HepG2 (cell line): ENCODE data around the gene DHX8. TPM values are rescaled to one million over a fixed set of nuclear protein-coding genes. Genes with fewer than 3 reads are reported as not detected.

Experiments used
- CCAR2 ChIP-seq: fragments of 200-400 bp; formaldehyde crosslinking; optimal IDR thresholded peaks from 2 replicates; pipeline ENCODE3; 2018; ENCODE audit warnings: low read depth, mild to moderate bottlenecking, low read length, moderate library complexity
- CHCHD3 ChIP-seq: sonication (generic); formaldehyde crosslinking; IDR thresholded peaks from 2 replicates; pipeline ENCODE4 v1.8.0; 2022; ENCODE audit warnings: mild to moderate bottlenecking, missing genetic modification reagents, moderate library complexity
- EHMT2 ChIP-seq: fragments of 200-600 bp; sonication (generic); IDR thresholded peaks from 2 replicates; pipeline ENCODE4 v1.7.0; 2017; ENCODE audit warnings: antibody characterized with exemption, low read depth, low read length, borderline replicate concordance
- FOXO1 ChIP-seq: sonication (generic); formaldehyde crosslinking; IDR thresholded peaks from 2 replicates; pipeline ENCODE4 v1.4.0; 2020; ENCODE audit warnings: missing genetic modification reagents
- GLI4 ChIP-seq: sonication (generic); formaldehyde crosslinking; IDR thresholded peaks from 2 replicates; pipeline ENCODE4 v1.5.1; 2020; ENCODE audit warnings: missing genetic modification reagents, mild to moderate bottlenecking, moderate library complexity, borderline replicate concordance
- HNF4G ChIP-seq, 2 experiments: sonication (generic) in 1 of 2; formaldehyde crosslinking in 1 of 2; IDR thresholded peaks; 2 replicates each; pipeline versions ENCODE4 v1.4.0 to v1.6.1; 2011 to 2020; ENCODE audit warnings: borderline replicate concordance in 2 of 2, low read depth in 2 of 2, mild to moderate bottlenecking in 2 of 2, low read length in 1 of 2, missing genetic modification reagents in 1 of 2, moderate library complexity in 1 of 2
- KMT2A ChIP-seq: sonication (generic); formaldehyde crosslinking; IDR thresholded peaks from 2 replicates; pipeline ENCODE4 v1.4.0; 2020; ENCODE audit warnings: missing genetic modification reagents
- MEF2D ChIP-seq: sonication (generic); formaldehyde crosslinking; IDR thresholded peaks from 2 replicates; pipeline ENCODE4 v1.5.1; 2020; ENCODE audit warnings: mild to moderate bottlenecking, missing genetic modification reagents
- MXD4 ChIP-seq: IDR thresholded peaks from 2 replicates; pipeline ENCODE4 v1.6.1; 2016; ENCODE audit warnings: mild to moderate bottlenecking, missing biosample characterization, missing genetic modification reagents
- NR3C1 ChIP-seq: sonication (generic); formaldehyde crosslinking; IDR thresholded peaks from 2 replicates; pipeline ENCODE4 v1.4.0; 2020; ENCODE audit warnings: missing genetic modification reagents
- REPIN1 ChIP-seq: sonication (generic); formaldehyde crosslinking; IDR thresholded peaks from 2 replicates; pipeline ENCODE4 v1.8.0; 2022; ENCODE audit warnings: missing genetic modification reagents, low read depth, mild to moderate bottlenecking, borderline replicate concordance
- RFX5 ChIP-seq: IDR thresholded peaks from 2 replicates; pipeline ENCODE4 v1.6.1; 2011; ENCODE audit warnings: low read depth, low read length, improper control_type of control experiment
- TBX3 ChIP-seq: fragments of 450-650 bp; IDR thresholded peaks from 2 replicates; pipeline ENCODE4 v1.6.1; 2017; ENCODE audit warnings: antibody characterized with exemption, mild to moderate bottlenecking, inconsistent platforms, borderline replicate concordance
- TP53 ChIP-seq: sonication (generic); formaldehyde crosslinking; conservative IDR thresholded peaks from 2 replicates; pipeline ENCODE4 v1.4.0; 2020; ENCODE audit warnings: missing genetic modification reagents
- ZBTB38 ChIP-seq: sonication (generic); formaldehyde crosslinking; IDR thresholded peaks from 2 replicates; pipeline ENCODE4 v1.5.1; 2020; ENCODE audit warnings: mild to moderate bottlenecking, missing genetic modification reagents
- ZFP36L1 ChIP-seq: sonication (generic); formaldehyde crosslinking; IDR thresholded peaks from 2 replicates; pipeline ENCODE4 v1.8.0; 2022; ENCODE audit warnings: mild to moderate bottlenecking, missing genetic modification reagents, moderate library complexity
- ZFP62 ChIP-seq: sonication (generic); formaldehyde crosslinking; IDR thresholded peaks from 2 replicates; pipeline ENCODE4 v1.4.0; 2020; ENCODE audit warnings: missing genetic modification reagents
- ZMYM3 ChIP-seq: sonication (generic); formaldehyde crosslinking; IDR thresholded peaks from 2 replicates; pipeline ENCODE4 v1.5.1; 2020; ENCODE audit warnings: mild to moderate bottlenecking, missing genetic modification reagents
- polyA plus RNA-seq, 8 experiments: library from polyadenylated mRNA; depleted of rRNA in 3 of 8; stranded (reverse) in 7 of 8; unstranded in 1 of 8; fragments of >200 nt; fragmentation: Illumina TruSeq in 4 of 8; extraction: Trizol in 4 of 8; gene quantifications; 2 replicates each; pipeline versions ENCODE4 v1.2.1 to v1.2.3, GENCODE V29; 2011 to 2016; ENCODE audit warnings: low read depth in 4 of 8, missing spikeins in 1 of 8, mixed read lengths in 1 of 8; ENCODE audit not compliant: insufficient read depth in 1 of 8
- total RNA-seq, 5 experiments: library from RNA; depleted of rRNA; stranded (reverse); fragments of >200 nt; fragmentation: Illumina TruSeq; extraction: Trizol; gene quantifications; 2 replicates each; pipeline ENCODE4 v1.2.3, GENCODE V29; 2016; ENCODE audit warnings: low read depth in 1 of 5
- TF ChIP-seq, protein P1 (sequence below): sonication (generic); formaldehyde crosslinking; IDR thresholded peaks from 2 replicates; pipeline ENCODE4 v1.9.0; 2021; ENCODE audit warnings: missing genetic modification reagents, borderline replicate concordance
- TF ChIP-seq, protein P2 (sequence below): sonication (generic); formaldehyde crosslinking; conservative IDR thresholded peaks from 2 replicates; pipeline ENCODE4 v1.8.0; 2022; ENCODE audit warnings: mild to moderate bottlenecking, moderate library complexity, missing genetic modification reagents
- TF ChIP-seq, protein P3 (sequence below): sonication (generic); formaldehyde crosslinking; IDR thresholded peaks from 2 replicates; pipeline ENCODE4 v1.4.0; 2020; ENCODE audit warnings: missing genetic modification reagents, mild to moderate bottlenecking, borderline replicate concordance
- TF ChIP-seq, protein P4 (sequence below): sonication (generic); formaldehyde crosslinking; IDR thresholded peaks from 2 replicates; pipeline ENCODE4 v1.5.1; 2020; ENCODE audit warnings: missing genetic modification reagents, mild to moderate bottlenecking, borderline replicate concordance

Gene DHX8
- total and polyA plus RNA-seq, 2 of the 13 experiments (the other 11 are each of a cell fraction or from before 2014, with no cell fraction given): 24.8 to 48.9 TPM

DNA sequence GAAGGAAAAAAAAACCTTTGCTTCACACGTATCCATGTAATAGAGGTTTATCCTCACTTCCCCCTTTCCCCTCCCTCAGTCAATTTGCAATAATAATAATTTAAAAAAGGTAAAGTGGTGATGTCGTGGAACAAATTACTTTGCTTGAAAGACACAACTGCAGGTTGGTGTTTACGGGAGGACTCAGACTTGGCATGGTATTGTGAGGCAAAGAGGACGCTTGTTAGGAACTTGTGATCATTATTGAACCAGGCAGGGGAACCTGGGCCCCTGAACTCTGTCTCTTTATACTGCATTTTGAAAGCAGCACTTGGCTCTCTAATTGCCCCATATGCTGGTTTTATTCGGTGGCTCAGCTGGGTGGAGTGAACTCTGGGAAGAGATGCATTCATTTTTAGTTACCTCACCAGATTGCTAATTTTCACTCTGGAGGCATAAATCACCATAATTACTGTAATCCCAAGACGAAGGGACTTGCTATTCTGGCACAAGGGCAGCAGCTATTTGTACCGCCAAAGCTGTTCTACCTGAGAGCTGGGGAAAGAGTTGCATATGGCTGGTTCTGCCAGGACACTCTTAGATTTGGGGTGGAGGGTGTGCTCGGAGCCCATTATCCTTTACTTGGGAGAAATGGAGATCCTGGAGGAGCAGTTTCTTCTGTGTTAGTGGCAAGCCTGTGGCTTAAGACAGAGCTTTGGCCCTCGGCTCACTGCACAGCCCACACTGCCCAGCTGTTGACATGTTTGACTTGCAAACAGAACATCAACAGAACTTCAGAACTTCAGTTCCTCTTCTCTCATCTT, 5.7 kb upstream of the DHX8 start (continued):
- TF ChIP-seq, protein P1, sequence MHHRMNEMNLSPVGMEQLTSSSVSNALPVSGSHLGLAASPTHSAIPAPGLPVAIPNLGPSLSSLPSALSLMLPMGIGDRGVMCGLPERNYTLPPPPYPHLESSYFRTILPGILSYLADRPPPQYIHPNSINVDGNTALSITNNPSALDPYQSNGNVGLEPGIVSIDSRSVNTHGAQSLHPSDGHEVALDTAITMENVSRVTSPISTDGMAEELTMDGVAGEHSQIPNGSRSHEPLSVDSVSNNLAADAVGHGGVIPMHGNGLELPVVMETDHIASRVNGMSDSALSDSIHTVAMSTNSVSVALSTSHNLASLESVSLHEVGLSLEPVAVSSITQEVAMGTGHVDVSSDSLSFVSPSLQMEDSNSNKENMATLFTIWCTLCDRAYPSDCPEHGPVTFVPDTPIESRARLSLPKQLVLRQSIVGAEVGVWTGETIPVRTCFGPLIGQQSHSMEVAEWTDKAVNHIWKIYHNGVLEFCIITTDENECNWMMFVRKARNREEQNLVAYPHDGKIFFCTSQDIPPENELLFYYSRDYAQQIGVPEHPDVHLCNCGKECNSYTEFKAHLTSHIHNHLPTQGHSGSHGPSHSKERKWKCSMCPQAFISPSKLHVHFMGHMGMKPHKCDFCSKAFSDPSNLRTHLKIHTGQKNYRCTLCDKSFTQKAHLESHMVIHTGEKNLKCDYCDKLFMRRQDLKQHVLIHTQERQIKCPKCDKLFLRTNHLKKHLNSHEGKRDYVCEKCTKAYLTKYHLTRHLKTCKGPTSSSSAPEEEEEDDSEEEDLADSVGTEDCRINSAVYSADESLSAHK (CRISPR knock-in tag): no peak
- TF ChIP-seq ZBTB38 (CRISPR knock-in tag) (0 out of 2 replicates have a peak, but pooled peaks have one; percentile 13), ZMYM3 (CRISPR knock-in tag) (0 out of 2 replicates have a peak, but pooled peaks have one; percentile 49), REPIN1 (CRISPR knock-in tag) (0 out of 2 replicates have a peak, but pooled peaks have one; percentile 51), GLI4 (CRISPR knock-in tag) (no peak), RFX5 (no peak), ZFP62 (no peak), TP53 (CRISPR knock-in tag) (0 out of 2 replicates have a peak, but pooled peaks have one; percentile 19), FOXO1 (CRISPR knock-in tag) (peak; percentile 53; the same call in 1 of the 2 replicates), CCAR2 (no peak), ZFP36L1 (CRISPR knock-in tag) (peak; percentile 73; the same call in 1 of the 2 replicates), KMT2A (CRISPR knock-in tag) (no peak), HNF4G (IDR thresholded peaks at IDR 0.05; ENCODE audit: borderline replicate concordance, low read depth, low read length) (peak; percentile 68), HNF4G (CRISPR knock-in tag; IDR thresholded peaks at IDR 0.05; ENCODE audit: borderline replicate concordance, low read depth) (0 out of 2 replicates have a peak, but pooled peaks have one; percentile 24), NR3C1 (CRISPR knock-in tag) (no peak), EHMT2 (no peak), MEF2D (CRISPR knock-in tag) (peak; percentile 61; the same call in 1 of the 2 replicates), MXD4 (CRISPR knock-in tag) (no peak), TBX3 (0 out of 2 replicates have a peak, but pooled peaks have one; percentile 13), CHCHD3 (CRISPR knock-in tag) (no peak)
- TF ChIP-seq, protein P2, sequence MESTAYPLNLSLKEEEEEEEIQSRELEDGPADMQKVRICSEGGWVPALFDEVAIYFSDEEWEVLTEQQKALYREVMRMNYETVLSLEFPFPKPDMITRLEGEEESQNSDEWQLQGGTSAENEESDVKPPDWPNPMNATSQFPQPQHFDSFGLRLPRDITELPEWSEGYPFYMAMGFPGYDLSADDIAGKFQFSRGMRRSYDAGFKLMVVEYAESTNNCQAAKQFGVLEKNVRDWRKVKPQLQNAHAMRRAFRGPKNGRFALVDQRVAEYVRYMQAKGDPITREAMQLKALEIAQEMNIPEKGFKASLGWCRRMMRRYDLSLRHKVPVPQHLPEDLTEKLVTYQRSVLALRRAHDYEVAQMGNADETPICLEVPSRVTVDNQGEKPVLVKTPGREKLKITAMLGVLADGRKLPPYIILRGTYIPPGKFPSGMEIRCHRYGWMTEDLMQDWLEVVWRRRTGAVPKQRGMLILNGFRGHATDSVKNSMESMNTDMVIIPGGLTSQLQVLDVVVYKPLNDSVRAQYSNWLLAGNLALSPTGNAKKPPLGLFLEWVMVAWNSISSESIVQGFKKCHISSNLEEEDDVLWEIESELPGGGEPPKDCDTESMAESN (CRISPR knock-in tag): no peak
- TF ChIP-seq, protein P3, sequence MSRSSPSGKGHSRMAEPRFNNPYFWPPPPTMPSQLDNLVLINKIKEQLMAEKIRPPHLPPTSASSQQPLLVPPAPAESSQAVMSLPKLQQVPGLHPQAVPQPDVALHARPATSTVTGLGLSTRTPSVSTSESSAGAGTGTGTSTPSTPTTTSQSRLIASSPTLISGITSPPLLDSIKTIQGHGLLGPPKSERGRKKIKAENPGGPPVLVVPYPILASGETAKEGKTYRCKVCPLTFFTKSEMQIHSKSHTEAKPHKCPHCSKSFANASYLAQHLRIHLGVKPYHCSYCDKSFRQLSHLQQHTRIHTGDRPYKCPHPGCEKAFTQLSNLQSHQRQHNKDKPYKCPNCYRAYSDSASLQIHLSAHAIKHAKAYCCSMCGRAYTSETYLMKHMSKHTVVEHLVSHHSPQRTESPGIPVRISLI (CRISPR knock-in tag): peak; percentile 20; the same call in 1 of the 2 replicates
- TF ChIP-seq, protein P4, sequence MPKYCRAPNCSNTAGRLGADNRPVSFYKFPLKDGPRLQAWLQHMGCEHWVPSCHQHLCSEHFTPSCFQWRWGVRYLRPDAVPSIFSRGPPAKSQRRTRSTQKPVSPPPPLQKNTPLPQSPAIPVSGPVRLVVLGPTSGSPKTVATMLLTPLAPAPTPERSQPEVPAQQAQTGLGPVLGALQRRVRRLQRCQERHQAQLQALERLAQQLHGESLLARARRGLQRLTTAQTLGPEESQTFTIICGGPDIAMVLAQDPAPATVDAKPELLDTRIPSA (CRISPR knock-in tag): no peak
